GM18870 (cell line): ENCODE measurements around the gene CBLC.

Experiments
- ATAC-seq: cut with Tn5 transposase; IDR thresholded peaks from one replicate; pipeline ENCODE4 v1.9.1; 2021; ENCODE audit warnings: moderate library complexity; ENCODE audit not compliant: unreplicated experiment

The CBLC gene

GRCh38 chr19:44777715-44778347, at the start of gene CBLC:
CBLC (plus strand) TSS chr19:44777890; CDS start chr19:44777932, 42 bp downstream.
- ATAC-seq, result no peak

DNA sequence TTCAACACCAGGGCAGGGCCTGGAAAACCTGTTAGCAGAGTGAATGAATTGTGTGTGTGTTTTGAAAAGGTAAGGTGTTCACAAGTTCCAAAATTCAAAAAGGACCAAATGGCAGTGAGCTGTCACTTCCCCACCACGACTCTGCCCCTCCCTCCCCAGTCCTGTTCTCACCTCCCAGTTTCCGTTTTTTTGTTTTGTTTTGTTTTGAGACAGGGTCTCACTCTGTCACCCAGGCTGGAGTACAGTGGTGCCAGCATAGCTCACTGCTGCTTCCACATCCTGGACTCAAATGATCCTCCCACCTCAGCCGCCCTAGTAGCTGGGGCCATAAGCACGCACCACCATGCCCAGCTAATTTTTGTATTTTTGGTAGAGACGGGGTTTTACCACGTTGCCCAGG, 49.5 kb upstream of the CBLC start:
- no peak for ATAC-seq

GRCh38 chr19:44729516-44730033, 48.1 kb upstream of the CBLC start:
- ATAC-seq, result no peak

GRCh38 chr19:44731081-44731480, 46.6 kb upstream of the CBLC start:
- ATAC-seq, result no peak

- ATAC-seq, result no peak
Measured at GRCh38 chr19:44731622-44732021, 46.1 kb upstream of the CBLC start.

- ATAC-seq, result no peak
Measured at GRCh38 chr19:44732235-44733014, 45.3 kb upstream of the CBLC start.

DNA sequence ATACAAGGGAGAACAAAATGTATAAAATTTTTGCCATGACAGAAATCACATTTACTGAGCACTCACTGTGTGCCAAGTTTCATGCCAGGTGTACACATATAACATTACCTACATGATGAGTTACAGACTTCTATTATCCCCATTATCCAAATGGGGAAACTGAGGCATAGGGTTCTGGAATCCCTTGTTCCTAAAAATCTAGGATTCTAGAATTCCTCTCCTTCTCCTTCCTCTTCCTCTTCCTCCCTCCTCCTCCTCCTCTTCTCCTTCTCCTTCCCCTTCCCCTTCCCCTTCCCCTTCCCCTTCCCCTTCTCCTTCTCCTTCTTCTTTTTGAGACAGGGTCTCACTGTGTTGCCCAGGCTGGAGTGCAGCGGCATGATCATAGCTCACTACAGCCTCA, 43.3 kb upstream of the CBLC start:
- ATAC-seq, result no peak

DNA sequence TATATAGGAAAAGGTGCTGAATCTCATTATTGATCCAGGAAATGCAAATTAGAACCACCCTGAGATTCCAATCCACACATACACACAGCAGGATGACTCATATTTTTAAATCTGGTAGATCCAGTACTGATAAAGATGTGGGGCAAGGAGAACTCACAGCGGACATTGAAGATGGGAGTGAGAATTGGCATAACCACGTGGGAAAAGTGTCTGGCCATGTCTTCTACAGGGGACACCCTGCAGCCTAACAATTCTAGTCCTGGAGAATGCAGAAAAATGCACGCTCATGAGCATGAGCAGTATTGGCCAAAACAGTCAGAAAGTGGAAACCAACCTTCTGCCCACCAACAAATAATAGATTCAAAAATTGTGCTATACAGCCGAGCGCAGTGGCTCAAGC, 42.7 kb upstream of the CBLC start:
- ATAC-seq, result no peak

DNA sequence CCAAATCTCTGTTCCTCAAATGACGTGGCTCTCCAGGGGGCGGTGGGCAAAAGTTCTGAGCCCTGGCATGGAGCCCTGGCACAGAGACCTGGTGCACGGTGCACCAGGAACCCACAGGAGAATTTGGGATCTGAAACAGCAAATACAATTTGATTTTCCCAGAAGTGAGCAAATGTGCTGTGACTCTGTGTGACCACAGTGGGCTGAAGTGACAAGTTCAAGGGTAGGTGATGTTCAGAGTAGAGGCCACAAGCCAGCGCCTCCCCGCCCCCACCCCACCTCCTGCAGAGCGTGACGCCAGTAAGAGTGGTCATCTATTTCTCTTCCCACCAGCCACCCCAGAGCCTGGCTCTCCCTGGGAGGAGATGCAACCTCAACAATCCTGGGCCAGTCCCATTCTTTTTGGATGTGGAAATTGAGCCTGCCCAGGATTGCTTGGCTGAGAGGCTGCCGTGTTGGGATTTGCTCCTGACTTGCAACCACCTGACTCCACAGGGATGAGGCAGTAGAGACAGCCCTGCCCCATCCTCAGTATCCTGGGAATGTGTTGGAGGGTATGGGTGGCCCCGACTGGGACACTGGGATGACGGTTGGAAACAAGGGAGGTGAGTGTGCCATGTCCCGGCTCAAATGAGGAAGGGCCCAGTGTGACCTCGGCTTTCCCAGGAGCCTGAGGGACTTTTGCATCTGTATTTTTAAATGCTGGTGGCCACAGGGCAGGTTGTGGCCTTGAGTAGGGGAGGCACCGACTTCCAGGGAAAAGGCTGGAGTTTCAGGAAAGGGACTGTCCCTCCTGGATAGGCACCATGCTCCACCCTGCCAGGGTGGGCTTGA, 40.2 kb upstream of the CBLC start:
- ATAC-seq, result no peak

GRCh38 chr19:44738136-44738535, 39.6 kb upstream of the CBLC start:
- no peak for ATAC-seq

- ATAC-seq, result no peak
Measured at GRCh38 chr19:44738603-44739558, 38.8 kb upstream of the CBLC start.

DNA sequence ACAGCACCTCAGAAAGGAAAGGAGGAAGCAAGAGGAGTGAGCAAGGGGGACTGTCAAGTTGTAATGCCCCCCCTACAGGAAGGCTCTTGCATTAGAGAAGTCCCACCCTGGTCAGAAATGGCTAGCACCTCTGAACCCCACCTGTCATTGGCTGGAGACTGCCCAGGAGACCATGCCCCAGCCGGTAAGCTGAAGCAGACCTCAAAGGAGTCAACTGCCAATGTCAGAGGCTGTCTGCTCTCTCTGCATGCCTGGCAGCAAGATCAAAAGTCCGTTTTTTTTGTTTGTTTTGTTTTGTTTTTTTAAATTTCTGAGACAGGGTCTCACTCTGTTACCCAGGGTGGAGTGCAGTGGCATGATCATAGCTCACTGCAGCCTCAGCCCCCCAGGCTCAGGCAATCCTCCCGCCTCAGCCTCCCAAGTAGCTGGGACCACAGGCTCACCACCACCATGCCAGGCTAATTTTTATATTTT, 37.3 kb upstream of the CBLC start:
- ATAC-seq, result no peak

- no peak for ATAC-seq
Measured at GRCh38 chr19:44741258-44741731, 36.4 kb upstream of the CBLC start.

GRCh38 chr19:44741841-44742329, 35.8 kb upstream of the CBLC start:
- no peak for ATAC-seq

GRCh38 chr19:44742330-44743061, 35.2 kb upstream of the CBLC start:
- no peak for ATAC-seq

DNA sequence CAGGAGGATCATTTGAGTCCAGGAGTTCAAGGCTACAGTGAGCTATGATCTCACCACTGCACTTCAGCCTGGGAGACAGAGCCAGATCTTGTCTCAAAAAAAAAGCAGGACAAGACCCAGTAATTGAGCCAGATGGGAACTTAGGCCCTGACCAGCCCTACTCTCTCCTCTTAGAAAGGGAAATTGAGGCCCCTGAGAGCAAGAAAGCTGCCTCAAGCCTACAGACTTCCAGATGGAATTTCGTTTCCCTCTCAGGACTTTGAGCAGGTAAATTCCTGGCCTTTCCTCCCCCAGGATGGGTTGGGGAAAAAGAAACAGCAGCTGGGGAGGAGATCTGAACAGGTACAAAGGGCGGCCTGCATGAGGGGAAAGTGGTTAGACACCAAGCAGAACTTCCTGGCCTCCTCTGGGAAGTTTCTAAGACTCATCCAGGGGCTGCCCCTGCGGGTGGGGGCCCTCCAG, 32.8 kb upstream of the CBLC start:
- ATAC-seq, result no peak

- ATAC-seq, result no peak
Measured at GRCh38 chr19:44745341-44745831, 32.3 kb upstream of the CBLC start.

DNA sequence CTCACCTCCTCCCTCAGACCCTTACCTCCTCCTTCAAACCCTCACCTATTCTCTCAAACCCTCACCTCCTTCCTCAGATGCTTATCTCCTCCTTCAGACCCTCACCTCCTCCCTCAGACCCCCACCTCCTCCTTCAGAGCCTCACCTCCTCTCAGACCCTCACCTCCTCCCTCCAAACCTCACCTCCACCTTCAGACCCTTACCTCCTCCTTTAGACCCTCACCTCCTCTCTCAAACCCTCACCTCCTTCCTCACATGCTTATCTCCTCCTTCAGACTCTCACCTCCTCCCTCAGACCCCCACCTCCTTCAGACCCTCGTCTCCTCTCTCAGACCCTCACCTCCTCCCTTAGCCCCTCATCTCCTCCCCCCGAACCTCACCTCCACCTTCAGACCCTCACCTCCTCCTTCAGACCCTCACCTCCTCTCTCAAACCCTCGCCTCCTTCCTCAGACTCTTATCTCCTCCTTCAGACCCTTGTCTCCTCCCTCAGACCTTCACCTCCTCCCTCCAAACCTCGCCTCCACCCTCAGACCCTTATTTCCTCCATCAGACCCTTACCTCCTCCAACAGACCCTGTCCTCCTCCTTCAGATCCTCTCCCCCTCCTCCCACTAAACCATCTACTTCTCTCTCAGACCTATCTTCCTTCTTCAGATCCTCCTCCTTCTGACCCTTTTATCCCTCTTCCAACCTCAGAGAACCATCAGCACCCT, 31.6 kb upstream of the CBLC start:
- ATAC-seq, result no peak
